ENCODE results near the gene NUFIP2.

- no peak for TF ChIP-seq POLR2A (IDR thresholded peaks at IDR 0.05)
- TF ChIP-seq, protein P1, sequence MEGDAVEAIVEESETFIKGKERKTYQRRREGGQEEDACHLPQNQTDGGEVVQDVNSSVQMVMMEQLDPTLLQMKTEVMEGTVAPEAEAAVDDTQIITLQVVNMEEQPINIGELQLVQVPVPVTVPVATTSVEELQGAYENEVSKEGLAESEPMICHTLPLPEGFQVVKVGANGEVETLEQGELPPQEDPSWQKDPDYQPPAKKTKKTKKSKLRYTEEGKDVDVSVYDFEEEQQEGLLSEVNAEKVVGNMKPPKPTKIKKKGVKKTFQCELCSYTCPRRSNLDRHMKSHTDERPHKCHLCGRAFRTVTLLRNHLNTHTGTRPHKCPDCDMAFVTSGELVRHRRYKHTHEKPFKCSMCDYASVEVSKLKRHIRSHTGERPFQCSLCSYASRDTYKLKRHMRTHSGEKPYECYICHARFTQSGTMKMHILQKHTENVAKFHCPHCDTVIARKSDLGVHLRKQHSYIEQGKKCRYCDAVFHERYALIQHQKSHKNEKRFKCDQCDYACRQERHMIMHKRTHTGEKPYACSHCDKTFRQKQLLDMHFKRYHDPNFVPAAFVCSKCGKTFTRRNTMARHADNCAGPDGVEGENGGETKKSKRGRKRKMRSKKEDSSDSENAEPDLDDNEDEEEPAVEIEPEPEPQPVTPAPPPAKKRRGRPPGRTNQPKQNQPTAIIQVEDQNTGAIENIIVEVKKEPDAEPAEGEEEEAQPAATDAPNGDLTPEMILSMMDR (IDR thresholded peaks at IDR 0.05) = no peak
Observed at GRCh38 chr17:29242790-29243189, 51.2 kb downstream of the NUFIP2 start.
